Adipocyte (in vitro differentiated cells): ENCODE measurements around the gene SPAAR.

Source experiments
- DNase-seq: peaks from one replicate; pipeline ENCODE4 v3.0.0-alpha.2; 2015; ENCODE audit warnings: low read depth
- H3K27me3 ChIP-seq: replicated peaks from 2 replicates; pipeline ENCODE4 v1.7.0; 2013; ENCODE audit warnings: mild to moderate bottlenecking, low read length, moderate library complexity; ENCODE audit not compliant: control insufficient read depth, insufficient read depth
- H3K36me3 ChIP-seq: 2 replicates; pipeline ENCODE4 v1.7.0; 2013; ENCODE audit warnings: low read length, mild to moderate bottlenecking, moderate library complexity; ENCODE audit not compliant: control insufficient read depth, insufficient read depth, severe bottlenecking
- H3K4me1 ChIP-seq: 2 replicates; pipeline ENCODE4 v1.7.0; 2013; ENCODE audit warnings: mild to moderate bottlenecking, low read length, moderate library complexity; ENCODE audit not compliant: control insufficient read depth, insufficient read depth
- H3K4me3 ChIP-seq: 2 replicates; pipeline ENCODE4 v1.7.0; 2013; ENCODE audit warnings: mild to moderate bottlenecking, low read length, moderate library complexity
- H3K9ac ChIP-seq: 2 replicates; pipeline ENCODE4 v1.7.0; 2013; ENCODE audit warnings: mild to moderate bottlenecking, low read length, moderate library complexity
- H3K9me3 ChIP-seq: 2 replicates; pipeline ENCODE4 v1.7.0; 2013; ENCODE audit warnings: mild to moderate bottlenecking, low read length, moderate library complexity; ENCODE audit not compliant: control insufficient read depth

Gene SPAAR

DNA sequence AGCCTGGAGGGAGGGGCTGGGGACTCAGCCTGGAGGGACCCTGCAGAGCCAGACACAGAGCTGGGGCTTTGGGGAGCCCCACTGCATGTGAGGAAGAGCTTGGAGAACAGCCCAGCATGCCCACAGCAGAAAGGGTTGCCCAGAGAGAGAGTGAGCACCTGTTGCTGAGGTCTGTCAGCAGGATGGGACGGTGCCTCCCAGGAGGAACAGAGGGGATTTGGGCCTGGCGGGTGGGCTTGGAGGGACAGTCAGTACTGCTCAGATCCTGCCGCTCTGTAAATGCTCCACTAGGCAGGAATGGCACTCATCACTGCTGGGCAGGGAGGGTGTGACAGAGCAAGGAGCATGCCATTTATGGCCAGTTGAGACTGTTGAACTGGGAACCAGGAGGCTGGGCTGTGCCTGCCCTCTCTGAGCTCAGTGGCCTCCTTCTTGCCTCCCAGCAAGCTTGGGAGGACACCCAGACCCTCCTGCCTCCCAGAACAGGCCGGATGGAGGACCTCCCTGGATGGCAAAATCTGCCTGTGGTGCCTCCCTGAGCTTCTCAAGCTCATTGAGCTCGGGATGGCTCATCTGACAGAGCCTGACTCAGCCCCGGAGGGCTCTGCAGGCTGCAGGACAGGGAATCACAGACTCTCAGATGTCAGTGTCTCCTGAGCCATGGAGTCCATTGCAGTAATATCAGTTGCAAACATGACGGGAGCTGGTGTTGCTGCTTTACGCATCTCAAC lies 4.1 kb upstream of the SPAAR start:
- DNase-seq = peak; percentile 48
- Histone ChIP-seq H3K9me3 (no peaks in the 10 kb centered on the region), H3K27me3 (no peaks in the 10 kb centered on the region), H3K9ac (peak overlapping the region; percentile 100), H3K4me3 (peak overlapping the region; percentile 79), H3K4me1 (peaks cover 58% of the 10 kb centered on the region), H3K36me3 (no peaks in the 10 kb centered on the region)

DNA sequence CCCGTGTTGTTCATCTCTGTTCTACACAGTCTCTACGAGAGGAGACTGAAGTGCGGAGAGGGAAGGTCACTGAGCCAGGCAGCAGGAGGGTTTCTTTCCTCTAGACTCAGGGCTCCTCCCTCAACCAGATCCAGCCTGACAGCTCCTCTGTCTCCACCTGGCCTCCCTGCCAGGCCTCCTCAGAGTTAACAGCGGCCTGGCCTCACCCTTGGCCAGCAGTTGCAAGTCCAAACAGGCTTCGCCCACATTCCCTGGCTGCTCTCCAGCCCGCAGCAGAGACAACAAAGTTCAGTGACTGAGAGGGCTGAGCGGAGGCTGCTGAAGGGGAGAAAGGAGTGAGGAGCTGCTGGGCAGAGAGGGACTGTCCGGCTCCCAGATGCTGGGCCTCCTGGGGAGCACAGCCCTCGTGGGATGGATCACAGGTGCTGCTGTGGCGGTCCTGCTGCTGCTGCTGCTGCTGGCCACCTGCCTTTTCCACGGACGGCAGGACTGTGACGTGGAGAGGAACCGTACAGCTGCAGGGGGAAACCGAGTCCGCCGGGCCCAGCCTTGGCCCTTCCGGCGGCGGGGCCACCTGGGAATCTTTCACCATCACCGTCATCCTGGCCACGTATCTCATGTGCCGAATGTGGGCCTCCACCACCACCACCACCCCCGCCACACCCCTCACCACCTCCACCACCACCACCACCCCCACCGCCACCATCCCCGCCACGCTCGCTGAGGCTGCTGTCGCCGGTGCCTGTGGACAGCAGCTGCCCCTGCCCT lies 3.2 kb upstream of the SPAAR start, which contains the start of gene HRCT1:
Gene HRCT1, plus strand, starts transcription at position 291 of the 768 bp plus-strand sequence. Its CDS starts 86 bp downstream, at position 377.
- peaks cover 65% of the 10 kb centered on the region for H3K4me1 ChIP-seq
- peak within 1 kb of the TSS; percentile 79 for H3K4me3 ChIP-seq
- no peaks in the 10 kb centered on the region for H3K36me3 ChIP-seq
- peak; percentile 96 for DNase-seq
- peak within 1 kb of the TSS; percentile 100 for H3K9ac ChIP-seq
- H3K27me3 ChIP-seq = no peaks in the 10 kb centered on the region
- no peaks in the 10 kb centered on the region for H3K9me3 ChIP-seq

DNA sequence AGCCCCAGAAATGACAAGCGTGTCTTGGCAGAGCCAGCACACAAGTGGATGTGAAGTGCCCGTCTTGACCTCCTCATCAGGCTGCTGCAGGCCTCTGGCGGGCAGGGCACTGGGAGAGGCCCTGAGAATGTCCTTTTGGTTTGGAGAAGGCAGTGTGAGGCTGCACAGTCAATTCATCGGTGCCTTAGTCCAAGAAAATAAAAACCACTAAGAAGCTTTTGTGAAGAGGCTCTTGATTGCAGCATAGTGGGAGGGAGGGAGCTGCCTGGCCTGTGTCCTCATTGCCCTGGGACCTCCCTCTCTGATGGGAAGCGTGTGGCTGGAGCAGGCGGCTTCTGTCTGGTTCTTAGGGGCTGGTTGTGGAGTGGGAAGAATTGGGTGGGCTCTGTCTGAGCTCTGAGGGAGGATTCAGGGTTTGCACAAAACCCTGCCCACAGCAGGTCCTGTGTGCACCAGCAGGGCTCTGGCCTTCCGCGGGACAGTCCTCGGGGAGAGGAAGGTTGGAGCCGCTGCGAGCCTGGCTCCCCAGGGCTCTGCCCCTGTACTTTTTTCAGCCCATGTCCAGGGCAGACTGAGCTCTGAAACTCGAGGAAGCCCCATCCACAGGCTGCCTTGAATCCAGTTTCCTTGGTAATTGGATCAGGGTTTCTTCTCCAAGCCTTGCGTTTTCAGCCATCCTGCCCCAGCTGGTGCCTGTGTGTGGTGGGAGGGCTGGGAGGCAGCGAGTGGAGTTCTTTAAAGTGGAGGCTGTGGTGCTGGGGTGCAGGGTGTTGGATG lies 2.2 kb upstream of the SPAAR start:
- Histone ChIP-seq H3K9me3 (no peaks in the 10 kb centered on the region), H3K4me3 (peak overlapping the region; percentile 79), H3K36me3 (no peaks in the 10 kb centered on the region), H3K4me1 (peaks cover 70% of the 10 kb centered on the region), H3K27me3 (no peaks in the 10 kb centered on the region), H3K9ac (peak overlapping the region; percentile 100)
- peak; percentile 86 for DNase-seq

DNA sequence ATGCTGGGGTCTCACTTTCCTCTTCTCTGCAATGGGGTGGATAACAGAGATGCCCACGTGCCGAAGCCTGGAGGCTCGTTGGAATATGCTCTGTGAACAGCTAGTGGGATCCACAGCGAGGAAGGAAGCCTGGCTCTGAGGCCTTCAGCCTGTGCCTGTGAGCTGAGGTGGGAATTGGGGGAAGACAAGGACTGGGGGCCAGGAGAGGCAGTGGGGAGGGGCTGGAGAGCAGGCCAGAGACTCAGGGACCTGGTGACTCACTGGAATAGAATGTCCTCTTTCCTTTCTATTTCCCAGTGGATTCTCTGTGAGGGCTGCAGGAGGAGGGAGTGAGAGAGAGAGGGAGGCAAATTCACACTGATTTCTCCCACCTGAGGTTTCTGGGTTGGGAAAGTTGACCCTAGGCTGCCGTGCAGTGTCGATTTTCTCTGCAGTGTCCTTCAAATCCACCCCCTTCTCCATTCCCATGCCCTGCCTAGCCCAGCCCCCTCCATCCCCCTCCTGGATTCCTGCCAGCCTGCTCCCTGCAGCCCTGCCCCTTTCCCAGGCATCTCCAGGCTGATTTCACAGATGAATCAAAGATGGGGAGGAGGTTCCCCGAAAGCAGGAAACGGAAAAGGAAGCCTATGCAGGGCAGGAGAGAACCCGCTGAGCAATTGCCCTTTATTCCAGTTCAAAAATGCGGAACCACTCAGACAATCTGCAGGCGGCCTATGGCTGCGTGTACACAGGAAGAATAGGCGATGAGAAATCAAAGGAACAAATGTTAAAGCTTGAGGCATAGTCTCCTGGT lies 1.4 kb upstream of the SPAAR start:
- DNase-seq = peak; percentile 86
- Histone ChIP-seq H3K4me1 (peaks cover 70% of the 10 kb centered on the region), H3K27me3 (no peaks in the 10 kb centered on the region), H3K9ac (peak overlapping the region; percentile 100), H3K36me3 (no peaks in the 10 kb centered on the region), H3K9me3 (no peaks in the 10 kb centered on the region), H3K4me3 (peak overlapping the region; percentile 79)

DNA sequence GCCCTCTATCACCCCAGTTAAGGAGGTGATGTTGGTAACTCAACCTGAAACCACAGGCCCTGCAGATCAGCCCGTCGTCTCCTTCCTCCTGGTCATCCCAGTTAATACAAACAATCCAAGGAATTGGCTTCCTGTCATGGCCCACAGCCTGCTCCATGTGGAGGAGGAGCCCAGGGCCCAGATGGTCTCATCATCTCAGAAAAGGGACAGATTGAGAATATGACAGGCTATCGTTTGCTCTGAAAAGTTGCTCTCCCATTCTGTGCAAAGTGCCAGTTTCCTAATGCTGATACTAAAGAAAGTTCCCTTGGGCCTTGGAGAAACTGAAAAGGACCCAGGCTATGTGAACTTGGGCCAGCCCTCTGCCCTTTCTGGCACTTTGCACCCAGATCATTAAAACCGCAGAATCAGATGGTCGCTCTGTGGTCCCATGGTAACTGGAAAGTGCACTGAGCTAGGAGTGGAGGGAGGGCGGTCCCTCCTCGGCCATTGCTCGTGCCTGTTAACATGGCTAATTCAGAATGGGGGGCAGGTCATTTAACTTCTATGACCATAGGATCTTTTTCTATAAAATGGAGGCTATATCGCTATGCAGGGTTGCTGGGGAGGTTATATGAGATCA lies 675 bp upstream of the SPAAR start:
- Histone ChIP-seq H3K4me3 (peak overlapping the region; percentile 79), H3K4me1 (peaks cover 70% of the 10 kb centered on the region), H3K9ac (peak overlapping the region; percentile 100), H3K27me3 (no peaks in the 10 kb centered on the region), H3K36me3 (no peaks in the 10 kb centered on the region), H3K9me3 (no peaks in the 10 kb centered on the region)
- DNase-seq = no peak

DNA sequence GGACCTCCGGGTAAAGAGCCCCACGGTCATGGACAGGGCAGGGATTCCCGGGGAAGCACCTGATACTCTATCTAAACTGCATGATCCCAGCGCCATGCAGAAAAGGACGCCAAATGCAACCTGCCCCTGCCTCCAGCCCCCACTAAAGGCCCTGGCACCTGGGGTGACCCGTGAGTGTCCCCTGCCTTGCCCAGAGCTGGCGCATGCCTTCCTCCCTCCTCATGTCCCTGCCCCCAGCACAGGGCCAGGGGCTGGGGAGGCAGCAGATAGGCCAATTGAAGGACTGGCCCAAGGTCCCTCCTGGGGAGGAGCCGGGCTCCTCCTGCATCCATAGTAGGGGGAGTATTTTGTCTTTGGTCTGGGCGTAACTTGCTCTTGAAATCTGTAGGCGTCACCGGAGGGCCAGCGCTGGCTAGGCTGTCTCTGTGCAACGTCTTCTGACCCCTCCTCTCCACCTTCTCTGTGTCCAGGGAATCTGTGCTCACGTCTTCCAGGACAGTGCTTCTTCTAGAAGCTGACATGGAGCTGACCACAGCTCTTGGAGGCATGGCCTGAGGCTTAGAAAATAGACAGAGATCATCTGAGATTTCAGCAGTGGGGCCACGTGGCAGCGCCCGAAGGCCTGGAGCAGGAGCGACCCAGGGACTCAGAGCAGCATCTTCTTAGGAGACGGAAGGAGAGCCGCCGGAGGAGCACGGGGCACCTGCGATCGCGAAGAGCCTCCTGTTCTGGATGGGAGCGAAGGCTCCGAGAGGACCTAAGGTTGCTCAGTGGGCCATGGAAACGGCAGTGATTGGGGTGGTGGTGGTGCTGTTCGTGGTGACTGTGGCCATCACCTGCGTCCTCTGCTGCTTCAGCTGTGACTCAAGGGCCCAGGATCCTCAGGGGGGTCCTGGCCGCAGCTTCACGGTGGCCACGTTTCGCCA lies 660 bp downstream of the SPAAR start:
- no peak for DNase-seq
- H3K27me3 ChIP-seq = no peaks in the 10 kb centered on the region
- H3K4me3 ChIP-seq = peak overlapping the region; percentile 79
- H3K9me3 ChIP-seq = no peaks in the 10 kb centered on the region
- peaks cover 64% of the 10 kb centered on the region for H3K4me1 ChIP-seq
- no peaks in the 10 kb centered on the region for H3K36me3 ChIP-seq
- H3K9ac ChIP-seq = peak overlapping the region; percentile 100

DNA sequence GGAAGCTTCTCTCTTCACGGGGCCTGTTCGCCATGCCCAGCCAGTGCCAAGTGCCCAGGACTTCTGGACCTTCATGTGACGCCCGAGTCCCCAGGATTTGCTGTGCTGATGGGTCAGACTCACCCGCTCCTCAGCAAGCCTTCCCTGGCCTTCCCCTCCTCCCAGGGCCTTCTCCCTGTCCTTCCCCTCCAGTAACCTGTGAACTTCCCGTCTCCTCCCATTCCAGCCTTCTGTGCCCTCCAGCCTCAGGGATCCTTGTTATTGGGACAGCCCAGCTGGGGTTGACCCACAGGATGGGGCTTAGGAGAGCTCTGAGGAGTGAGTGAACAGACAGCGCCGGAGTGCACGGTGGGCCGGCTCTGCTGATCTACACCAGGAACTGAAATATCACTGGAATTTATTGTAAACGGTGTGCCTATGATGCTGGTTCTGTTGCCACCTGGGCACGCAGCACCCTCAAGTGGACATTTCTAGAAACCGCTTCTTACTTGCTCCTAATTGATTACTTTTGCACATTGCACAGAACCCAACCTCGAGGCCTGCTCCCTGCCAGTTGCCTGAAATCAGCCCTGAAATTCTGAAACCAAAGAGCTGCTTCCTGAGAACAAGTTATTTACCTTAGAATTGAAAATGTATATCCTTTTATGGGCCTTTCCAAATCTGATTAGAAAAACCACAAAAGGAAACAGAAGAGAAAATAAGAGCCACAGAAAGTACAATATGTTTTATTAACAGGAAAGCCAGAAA lies 1.5 kb downstream of the SPAAR start:
- H3K9me3 ChIP-seq = no peaks in the 10 kb centered on the region
- H3K4me1 ChIP-seq = peaks cover 55% of the 10 kb centered on the region
- H3K27me3 ChIP-seq = no peaks in the 10 kb centered on the region
- no peaks in the 10 kb centered on the region for H3K36me3 ChIP-seq
- H3K9ac ChIP-seq = peak overlapping the region; percentile 100
- no peak overlapping the region for H3K4me3 ChIP-seq
- DNase-seq = peak; percentile 57

DNA sequence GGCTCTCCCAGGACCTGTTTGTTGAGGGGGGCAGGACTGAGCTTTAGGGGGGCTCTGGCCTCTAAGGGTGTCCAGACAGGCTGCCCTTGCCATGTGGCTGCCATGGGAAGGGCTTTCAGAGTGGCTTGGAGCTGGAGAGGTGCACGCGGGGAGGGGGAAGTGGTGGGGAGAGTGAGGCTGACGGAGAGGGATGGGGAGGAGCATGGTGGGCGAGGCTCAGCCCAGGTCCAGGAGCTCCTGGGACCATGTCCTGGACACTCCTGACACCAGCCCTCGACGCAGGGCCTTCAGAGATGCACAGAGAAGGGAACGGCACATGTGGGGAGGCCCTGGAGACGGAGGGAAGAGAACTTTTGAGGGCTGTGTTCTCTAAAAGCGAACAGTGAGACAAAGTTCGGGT lies 2.4 kb downstream of the SPAAR start:
- peaks cover 48% of the 10 kb centered on the region for H3K4me1 ChIP-seq
- H3K4me3 ChIP-seq = no peak overlapping the region
- DNase-seq = no peak
- no peaks in the 10 kb centered on the region for H3K27me3 ChIP-seq
- no peaks in the 10 kb centered on the region for H3K9me3 ChIP-seq
- H3K9ac ChIP-seq = peak overlapping the region; percentile 100
- H3K36me3 ChIP-seq = no peaks in the 10 kb centered on the region

DNA sequence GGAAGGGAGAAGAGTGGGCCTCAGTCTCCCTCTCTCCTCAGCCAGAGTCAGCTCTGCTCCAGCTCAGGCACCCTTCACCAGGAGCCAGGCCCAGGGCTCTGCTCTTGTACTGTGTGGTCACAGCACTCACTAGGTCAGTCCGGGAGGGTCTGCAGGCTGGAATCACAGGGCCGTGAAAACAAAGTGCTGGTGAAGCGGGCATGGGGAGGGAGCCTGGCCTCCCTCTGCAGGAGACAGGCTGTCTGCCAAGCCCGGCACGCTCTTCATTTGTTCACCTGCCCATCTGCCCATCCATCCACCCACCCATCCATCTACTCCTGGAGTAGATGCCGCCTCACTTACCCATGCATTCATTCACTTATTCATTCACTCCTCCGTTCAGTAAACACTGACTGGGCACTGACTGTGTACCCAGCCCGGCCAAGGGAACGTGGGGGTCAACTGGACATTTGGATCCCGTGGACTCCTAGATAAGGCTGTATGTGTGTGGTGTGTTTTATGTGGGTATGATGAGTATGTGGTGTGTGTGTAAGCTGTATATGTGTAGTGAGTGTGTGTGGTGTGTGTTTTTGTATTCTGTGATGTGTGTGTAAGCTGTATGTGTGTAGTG lies 3.6 kb downstream of the SPAAR start:
- Histone ChIP-seq H3K4me3 (no peak overlapping the region), H3K4me1 (peaks cover 38% of the 10 kb centered on the region), H3K27me3 (no peaks in the 10 kb centered on the region), H3K9ac (no peak overlapping the region), H3K9me3 (no peaks in the 10 kb centered on the region), H3K36me3 (no peaks in the 10 kb centered on the region)
- DNase-seq = no peak
